ENCODE results near the gene TNFRSF1A. TPM values are rescaled to one million over a fixed set of nuclear protein-coding genes. Genes with fewer than 3 reads are reported as not detected.

Gene TNFRSF1A
- total RNA-seq, 1 experiment from 2014 or later, result 44.1 TPM

DNA sequence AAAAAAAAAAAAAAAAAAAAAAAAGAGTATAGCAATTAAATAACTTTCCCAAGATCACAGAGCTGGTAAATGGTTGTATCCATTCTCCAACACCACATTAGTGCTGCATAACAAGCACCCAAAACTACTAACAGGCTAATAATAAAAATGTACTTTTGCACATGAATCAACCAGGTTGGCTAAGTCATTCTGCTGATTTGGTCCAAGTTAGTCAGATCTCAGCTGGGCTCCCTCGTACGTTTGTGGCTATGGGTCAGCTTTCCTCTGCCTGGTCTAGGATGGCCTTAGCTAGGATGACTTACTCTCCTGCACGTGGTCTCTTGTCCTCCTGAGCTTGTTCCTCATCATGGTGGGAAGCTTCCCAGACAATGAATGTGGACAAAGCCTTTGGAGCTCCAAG, 39.3 kb downstream of the TNFRSF1A start (continued):
- TF ChIP-seq, protein P1, sequence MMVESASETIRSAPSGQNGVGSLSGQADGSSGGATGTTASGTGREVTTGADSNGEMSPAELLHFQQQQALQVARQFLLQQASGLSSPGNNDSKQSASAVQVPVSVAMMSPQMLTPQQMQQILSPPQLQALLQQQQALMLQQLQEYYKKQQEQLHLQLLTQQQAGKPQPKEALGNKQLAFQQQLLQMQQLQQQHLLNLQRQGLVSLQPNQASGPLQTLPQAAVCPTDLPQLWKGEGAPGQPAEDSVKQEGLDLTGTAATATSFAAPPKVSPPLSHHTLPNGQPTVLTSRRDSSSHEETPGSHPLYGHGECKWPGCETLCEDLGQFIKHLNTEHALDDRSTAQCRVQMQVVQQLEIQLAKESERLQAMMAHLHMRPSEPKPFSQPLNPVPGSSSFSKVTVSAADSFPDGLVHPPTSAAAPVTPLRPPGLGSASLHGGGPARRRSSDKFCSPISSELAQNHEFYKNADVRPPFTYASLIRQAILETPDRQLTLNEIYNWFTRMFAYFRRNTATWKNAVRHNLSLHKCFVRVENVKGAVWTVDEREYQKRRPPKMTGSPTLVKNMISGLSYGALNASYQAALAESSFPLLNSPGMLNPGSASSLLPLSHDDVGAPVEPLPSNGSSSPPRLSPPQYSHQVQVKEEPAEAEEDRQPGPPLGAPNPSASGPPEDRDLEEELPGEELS (CRISPR knock-in tag; IDR thresholded peaks at IDR 0.05), result no peak
- TF ChIP-seq RORB (CRISPR knock-in tag; IDR thresholded peaks at IDR 0.05), result no peak

DNA sequence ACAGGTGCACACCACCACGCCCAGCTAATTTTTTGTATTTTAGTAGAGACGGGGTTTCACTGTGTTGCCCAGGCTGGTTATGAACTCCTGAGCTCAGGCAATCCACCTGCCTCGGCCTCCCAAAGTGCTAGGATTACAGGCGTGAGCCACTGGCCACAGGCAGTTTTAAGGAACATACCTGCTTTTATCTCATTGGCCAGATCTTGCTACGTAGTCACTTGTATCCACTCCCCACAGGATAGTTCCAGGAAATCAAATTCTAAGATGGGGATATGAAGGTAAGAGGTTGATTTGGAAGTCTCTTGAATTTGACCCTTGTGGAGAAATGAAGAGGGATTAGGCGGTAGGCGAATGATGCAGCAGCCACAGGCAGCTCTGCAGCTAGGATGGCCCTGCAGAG, 40.2 kb downstream of the TNFRSF1A start:
- ChIA-PET CTCF (interaction anchor here (1.1 to 1.8 kb wide), 3 partner anchors 17 to 313 kb away, joined by 3 to 6 read pairs (median 3); no protein-coding TSS in a partner anchor), POLR2A (no interaction called here)
- Mint-ChIP-seq H3K4me3 (no peak overlapping the region), H3K27me3 (ENCODE audit: low read depth) (peaks cover 2% of the 10 kb centered on the region), H3K4me1 (peaks cover 3% of the 10 kb centered on the region; the same call in 1 of the 2 replicates), H3K27ac (no peak overlapping the region), H3K9me3 (peaks cover 4% of the 10 kb centered on the region; the same call in 1 of the 2 replicates), H3K36me3 (no peaks in the 10 kb centered on the region)
- DNase-seq (ENCODE audit: low spot score) (no peak), ATAC-seq (no peak)
- TF ChIP-seq ZNF263 (CRISPR knock-in tag; IDR thresholded peaks at IDR 0.05; ENCODE audit: low read depth) (no peak), NFATC4 (CRISPR knock-in tag; IDR thresholded peaks at IDR 0.05) (no peak), FOXK1 (CRISPR knock-in tag; IDR thresholded peaks at IDR 0.05) (no peak), NR2C2 (CRISPR knock-in tag; IDR thresholded peaks at IDR 0.05) (no peak), ZNF232 (CRISPR knock-in tag; IDR thresholded peaks at IDR 0.05) (no peak), ZNF219 (CRISPR knock-in tag; IDR thresholded peaks at IDR 0.05; ENCODE audit: borderline replicate concordance) (no peak), ZNF396 (CRISPR knock-in tag; IDR thresholded peaks at IDR 0.05; ENCODE audit: borderline replicate concordance) (no peak), ESRRA (CRISPR knock-in tag; IDR thresholded peaks at IDR 0.05; ENCODE audit: borderline replicate concordance) (no peak)
- TF ChIP-seq, protein P2, sequence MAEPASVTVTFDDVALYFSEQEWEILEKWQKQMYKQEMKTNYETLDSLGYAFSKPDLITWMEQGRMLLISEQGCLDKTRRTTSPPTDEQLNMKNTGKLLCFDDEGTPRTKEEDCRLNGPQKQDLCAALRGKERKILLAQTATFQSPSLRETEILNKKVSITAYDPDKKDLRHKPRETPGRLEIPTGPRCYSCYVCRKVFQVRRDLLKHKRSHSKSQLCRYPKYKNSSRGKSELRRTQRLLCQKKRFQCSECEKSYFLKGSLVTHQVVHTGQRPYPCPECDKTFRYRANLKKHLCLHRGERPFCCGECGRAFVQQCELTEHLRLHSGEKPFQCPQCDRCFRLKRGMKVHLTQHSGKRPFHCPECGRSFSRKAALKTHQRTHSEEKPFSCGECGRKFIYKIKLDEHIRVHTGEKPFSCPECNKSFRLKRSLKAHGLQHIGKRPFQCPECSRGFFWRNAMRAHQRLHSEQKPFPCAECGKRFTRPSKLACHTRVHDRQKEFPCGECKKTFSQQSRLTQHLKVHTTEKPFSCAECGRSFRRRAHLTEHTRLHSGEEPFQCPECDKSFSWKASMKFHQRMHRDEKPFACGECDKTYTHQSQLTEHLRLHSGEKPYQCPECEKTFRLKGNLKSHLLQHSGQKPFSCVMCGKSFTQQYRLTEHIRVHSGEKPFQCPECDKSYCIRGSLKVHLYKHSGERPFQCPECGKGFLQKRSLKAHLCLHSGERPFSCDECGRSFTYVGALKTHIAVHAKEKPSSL (CRISPR knock-in tag; conservative IDR thresholded peaks at IDR 0.05), result no peak
- TF ChIP-seq, protein P3, sequence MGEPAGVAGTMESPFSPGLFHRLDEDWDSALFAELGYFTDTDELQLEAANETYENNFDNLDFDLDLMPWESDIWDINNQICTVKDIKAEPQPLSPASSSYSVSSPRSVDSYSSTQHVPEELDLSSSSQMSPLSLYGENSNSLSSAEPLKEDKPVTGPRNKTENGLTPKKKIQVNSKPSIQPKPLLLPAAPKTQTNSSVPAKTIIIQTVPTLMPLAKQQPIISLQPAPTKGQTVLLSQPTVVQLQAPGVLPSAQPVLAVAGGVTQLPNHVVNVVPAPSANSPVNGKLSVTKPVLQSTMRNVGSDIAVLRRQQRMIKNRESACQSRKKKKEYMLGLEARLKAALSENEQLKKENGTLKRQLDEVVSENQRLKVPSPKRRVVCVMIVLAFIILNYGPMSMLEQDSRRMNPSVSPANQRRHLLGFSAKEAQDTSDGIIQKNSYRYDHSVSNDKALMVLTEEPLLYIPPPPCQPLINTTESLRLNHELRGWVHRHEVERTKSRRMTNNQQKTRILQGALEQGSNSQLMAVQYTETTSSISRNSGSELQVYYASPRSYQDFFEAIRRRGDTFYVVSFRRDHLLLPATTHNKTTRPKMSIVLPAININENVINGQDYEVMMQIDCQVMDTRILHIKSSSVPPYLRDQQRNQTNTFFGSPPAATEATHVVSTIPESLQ (CRISPR knock-in tag; IDR thresholded peaks at IDR 0.05), result no peak
- TF ChIP-seq, protein P4, sequence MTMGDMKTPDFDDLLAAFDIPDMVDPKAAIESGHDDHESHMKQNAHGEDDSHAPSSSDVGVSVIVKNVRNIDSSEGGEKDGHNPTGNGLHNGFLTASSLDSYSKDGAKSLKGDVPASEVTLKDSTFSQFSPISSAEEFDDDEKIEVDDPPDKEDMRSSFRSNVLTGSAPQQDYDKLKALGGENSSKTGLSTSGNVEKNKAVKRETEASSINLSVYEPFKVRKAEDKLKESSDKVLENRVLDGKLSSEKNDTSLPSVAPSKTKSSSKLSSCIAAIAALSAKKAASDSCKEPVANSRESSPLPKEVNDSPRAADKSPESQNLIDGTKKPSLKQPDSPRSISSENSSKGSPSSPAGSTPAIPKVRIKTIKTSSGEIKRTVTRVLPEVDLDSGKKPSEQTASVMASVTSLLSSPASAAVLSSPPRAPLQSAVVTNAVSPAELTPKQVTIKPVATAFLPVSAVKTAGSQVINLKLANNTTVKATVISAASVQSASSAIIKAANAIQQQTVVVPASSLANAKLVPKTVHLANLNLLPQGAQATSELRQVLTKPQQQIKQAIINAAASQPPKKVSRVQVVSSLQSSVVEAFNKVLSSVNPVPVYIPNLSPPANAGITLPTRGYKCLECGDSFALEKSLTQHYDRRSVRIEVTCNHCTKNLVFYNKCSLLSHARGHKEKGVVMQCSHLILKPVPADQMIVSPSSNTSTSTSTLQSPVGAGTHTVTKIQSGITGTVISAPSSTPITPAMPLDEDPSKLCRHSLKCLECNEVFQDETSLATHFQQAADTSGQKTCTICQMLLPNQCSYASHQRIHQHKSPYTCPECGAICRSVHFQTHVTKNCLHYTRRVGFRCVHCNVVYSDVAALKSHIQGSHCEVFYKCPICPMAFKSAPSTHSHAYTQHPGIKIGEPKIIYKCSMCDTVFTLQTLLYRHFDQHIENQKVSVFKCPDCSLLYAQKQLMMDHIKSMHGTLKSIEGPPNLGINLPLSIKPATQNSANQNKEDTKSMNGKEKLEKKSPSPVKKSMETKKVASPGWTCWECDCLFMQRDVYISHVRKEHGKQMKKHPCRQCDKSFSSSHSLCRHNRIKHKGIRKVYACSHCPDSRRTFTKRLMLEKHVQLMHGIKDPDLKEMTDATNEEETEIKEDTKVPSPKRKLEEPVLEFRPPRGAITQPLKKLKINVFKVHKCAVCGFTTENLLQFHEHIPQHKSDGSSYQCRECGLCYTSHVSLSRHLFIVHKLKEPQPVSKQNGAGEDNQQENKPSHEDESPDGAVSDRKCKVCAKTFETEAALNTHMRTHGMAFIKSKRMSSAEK (CRISPR knock-in tag; IDR thresholded peaks at IDR 0.05; ENCODE audit: borderline replicate concordance), result no peak
- TF ChIP-seq, protein P5, sequence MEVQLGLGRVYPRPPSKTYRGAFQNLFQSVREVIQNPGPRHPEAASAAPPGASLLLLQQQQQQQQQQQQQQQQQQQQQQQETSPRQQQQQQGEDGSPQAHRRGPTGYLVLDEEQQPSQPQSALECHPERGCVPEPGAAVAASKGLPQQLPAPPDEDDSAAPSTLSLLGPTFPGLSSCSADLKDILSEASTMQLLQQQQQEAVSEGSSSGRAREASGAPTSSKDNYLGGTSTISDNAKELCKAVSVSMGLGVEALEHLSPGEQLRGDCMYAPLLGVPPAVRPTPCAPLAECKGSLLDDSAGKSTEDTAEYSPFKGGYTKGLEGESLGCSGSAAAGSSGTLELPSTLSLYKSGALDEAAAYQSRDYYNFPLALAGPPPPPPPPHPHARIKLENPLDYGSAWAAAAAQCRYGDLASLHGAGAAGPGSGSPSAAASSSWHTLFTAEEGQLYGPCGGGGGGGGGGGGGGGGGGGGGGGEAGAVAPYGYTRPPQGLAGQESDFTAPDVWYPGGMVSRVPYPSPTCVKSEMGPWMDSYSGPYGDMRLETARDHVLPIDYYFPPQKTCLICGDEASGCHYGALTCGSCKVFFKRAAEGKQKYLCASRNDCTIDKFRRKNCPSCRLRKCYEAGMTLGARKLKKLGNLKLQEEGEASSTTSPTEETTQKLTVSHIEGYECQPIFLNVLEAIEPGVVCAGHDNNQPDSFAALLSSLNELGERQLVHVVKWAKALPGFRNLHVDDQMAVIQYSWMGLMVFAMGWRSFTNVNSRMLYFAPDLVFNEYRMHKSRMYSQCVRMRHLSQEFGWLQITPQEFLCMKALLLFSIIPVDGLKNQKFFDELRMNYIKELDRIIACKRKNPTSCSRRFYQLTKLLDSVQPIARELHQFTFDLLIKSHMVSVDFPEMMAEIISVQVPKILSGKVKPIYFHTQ (CRISPR knock-in tag; IDR thresholded peaks at IDR 0.05), result no peak
- TF ChIP-seq, protein P6, sequence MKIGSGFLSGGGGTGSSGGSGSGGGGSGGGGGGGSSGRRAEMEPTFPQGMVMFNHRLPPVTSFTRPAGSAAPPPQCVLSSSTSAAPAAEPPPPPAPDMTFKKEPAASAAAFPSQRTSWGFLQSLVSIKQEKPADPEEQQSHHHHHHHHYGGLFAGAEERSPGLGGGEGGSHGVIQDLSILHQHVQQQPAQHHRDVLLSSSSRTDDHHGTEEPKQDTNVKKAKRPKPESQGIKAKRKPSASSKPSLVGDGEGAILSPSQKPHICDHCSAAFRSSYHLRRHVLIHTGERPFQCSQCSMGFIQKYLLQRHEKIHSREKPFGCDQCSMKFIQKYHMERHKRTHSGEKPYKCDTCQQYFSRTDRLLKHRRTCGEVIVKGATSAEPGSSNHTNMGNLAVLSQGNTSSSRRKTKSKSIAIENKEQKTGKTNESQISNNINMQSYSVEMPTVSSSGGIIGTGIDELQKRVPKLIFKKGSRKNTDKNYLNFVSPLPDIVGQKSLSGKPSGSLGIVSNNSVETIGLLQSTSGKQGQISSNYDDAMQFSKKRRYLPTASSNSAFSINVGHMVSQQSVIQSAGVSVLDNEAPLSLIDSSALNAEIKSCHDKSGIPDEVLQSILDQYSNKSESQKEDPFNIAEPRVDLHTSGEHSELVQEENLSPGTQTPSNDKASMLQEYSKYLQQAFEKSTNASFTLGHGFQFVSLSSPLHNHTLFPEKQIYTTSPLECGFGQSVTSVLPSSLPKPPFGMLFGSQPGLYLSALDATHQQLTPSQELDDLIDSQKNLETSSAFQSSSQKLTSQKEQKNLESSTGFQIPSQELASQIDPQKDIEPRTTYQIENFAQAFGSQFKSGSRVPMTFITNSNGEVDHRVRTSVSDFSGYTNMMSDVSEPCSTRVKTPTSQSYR (CRISPR knock-in tag; IDR thresholded peaks at IDR 0.05), result no peak
- TF ChIP-seq, protein P7, sequence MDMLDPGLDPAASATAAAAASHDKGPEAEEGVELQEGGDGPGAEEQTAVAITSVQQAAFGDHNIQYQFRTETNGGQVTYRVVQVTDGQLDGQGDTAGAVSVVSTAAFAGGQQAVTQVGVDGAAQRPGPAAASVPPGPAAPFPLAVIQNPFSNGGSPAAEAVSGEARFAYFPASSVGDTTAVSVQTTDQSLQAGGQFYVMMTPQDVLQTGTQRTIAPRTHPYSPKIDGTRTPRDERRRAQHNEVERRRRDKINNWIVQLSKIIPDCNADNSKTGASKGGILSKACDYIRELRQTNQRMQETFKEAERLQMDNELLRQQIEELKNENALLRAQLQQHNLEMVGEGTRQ (CRISPR knock-in tag; IDR thresholded peaks at IDR 0.05), result no peak
- TF ChIP-seq, protein P8, sequence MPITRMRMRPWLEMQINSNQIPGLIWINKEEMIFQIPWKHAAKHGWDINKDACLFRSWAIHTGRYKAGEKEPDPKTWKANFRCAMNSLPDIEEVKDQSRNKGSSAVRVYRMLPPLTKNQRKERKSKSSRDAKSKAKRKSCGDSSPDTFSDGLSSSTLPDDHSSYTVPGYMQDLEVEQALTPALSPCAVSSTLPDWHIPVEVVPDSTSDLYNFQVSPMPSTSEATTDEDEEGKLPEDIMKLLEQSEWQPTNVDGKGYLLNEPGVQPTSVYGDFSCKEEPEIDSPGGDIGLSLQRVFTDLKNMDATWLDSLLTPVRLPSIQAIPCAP (CRISPR knock-in tag; IDR thresholded peaks at IDR 0.05), result no peak
